ENCODE results near the gene CSRP2.

CSRP2 gene

GRCh38 chr12:76878899-76879709 is at the start of gene CSRP2:
Gene CSRP2 (minus strand): TSS chr12:76879019. CDS start chr12:76866260, 12,759 bp downstream.
- DNase-seq: peak; percentile 63

GRCh38 chr12:76927170-76927784 is 48.5 kb upstream of the CSRP2 start:
- DNase-seq: peak; percentile 36

- no peak for DNase-seq
Measured at GRCh38 chr12:76925135-76925534, 46.3 kb upstream of the CSRP2 start.

GRCh38 chr12:76922866-76923265 is 44.0 kb upstream of the CSRP2 start:
- no peak for DNase-seq

GRCh38 chr12:76921891-76922664 is 43.3 kb upstream of the CSRP2 start:
- no peak for DNase-seq

GRCh38 chr12:76921100-76921471 is 42.3 kb upstream of the CSRP2 start:
- DNase-seq: no peak

- peak; percentile 24 for DNase-seq
Measured at GRCh38 chr12:76920172-76921099, 41.6 kb upstream of the CSRP2 start.

GRCh38 chr12:76919383-76920171 is 40.8 kb upstream of the CSRP2 start:
- no peak for DNase-seq

GRCh38 chr12:76916170-76916540 is 37.3 kb upstream of the CSRP2 start:
- no peak for DNase-seq

- no peak for DNase-seq
Measured at GRCh38 chr12:76915361-76916169, 36.7 kb upstream of the CSRP2 start.

- DNase-seq: no peak
Measured at GRCh38 chr12:76914102-76914859, 35.5 kb upstream of the CSRP2 start.

- DNase-seq: no peak
Measured at GRCh38 chr12:76909290-76909689, 30.5 kb upstream of the CSRP2 start.

GRCh38 chr12:76908303-76909017 is 29.6 kb upstream of the CSRP2 start:
- no peak for DNase-seq

- no peak for DNase-seq
Measured at GRCh38 chr12:76901628-76902380, 23.0 kb upstream of the CSRP2 start.

- no peak for DNase-seq
Measured at GRCh38 chr12:76899522-76899921, 20.7 kb upstream of the CSRP2 start.

- DNase-seq: no peak
Measured at GRCh38 chr12:76898442-76898841, 19.6 kb upstream of the CSRP2 start.

GRCh38 chr12:76896274-76896673 is 17.5 kb upstream of the CSRP2 start:
- no peak for DNase-seq

GRCh38 chr12:76895796-76896195 is 17.0 kb upstream of the CSRP2 start:
- no peak for DNase-seq

- DNase-seq: no peak
Measured at GRCh38 chr12:76891609-76892008, 12.8 kb upstream of the CSRP2 start.

Measured in stimulated activated CD4-positive, alpha-beta T cell treated with anti-CD3 and anti-CD28 coated beads, Interleukin-1b, Interleukin-23, amount 100 ng/mL, for 48 hours (primary cell).